Measurements from ENCODE around the gene HOXA10.

Gene HOXA10

GRCh38 chr7:27194686-27195379 lies 20.7 kb upstream of the HOXA10 start:
- Histone ChIP-seq H3K27ac (no peak overlapping the region), H4K20me1 (ENCODE audit: insufficient read depth) (no peaks in the 10 kb centered on the region), H3K36me3 (ENCODE audit: insufficient read depth) (no peaks in the 10 kb centered on the region), H3K79me2 (ENCODE audit: insufficient read depth, low read depth) (no peaks in the 10 kb centered on the region), H3K9ac (no peak overlapping the region), H3K4me3 (IDR thresholded peaks at IDR 0.05; ENCODE audit: insufficient read depth, low read depth, low read length) (no peak overlapping the region), H2AFZ (ENCODE audit: low read depth) (no peak overlapping the region), H3K27me3 (ENCODE audit: insufficient read depth, low read depth) (no peaks in the 10 kb centered on the region), H3K4me1 (ENCODE audit: low read depth, poor library complexity, severe bottlenecking) (peaks cover 3% of the 10 kb centered on the region), H3K4me2 (no peak overlapping the region)
- TF ChIP-seq CTCF (conservative IDR thresholded peaks at IDR 0.05; ENCODE audit: low read depth, low read length) = no peak

- H3K4me1 ChIP-seq (ENCODE audit: low read depth, poor library complexity, severe bottlenecking) = peaks cover 3% of the 10 kb centered on the region
- no peaks in the 10 kb centered on the region for H4K20me1 ChIP-seq (ENCODE audit: insufficient read depth)
- no peak overlapping the region for H3K9ac ChIP-seq
- no peak overlapping the region for H3K27ac ChIP-seq
- no peak overlapping the region for H2AFZ ChIP-seq (ENCODE audit: low read depth)
- no peak overlapping the region for H3K4me2 ChIP-seq
- no peaks in the 10 kb centered on the region for H3K27me3 ChIP-seq (ENCODE audit: insufficient read depth, low read depth)
- no peak for TF ChIP-seq CTCF (conservative IDR thresholded peaks at IDR 0.05; ENCODE audit: low read depth, low read length)
- H3K36me3 ChIP-seq (ENCODE audit: insufficient read depth) = no peaks in the 10 kb centered on the region
- no peaks in the 10 kb centered on the region for H3K79me2 ChIP-seq (ENCODE audit: insufficient read depth, low read depth)
- no peak overlapping the region for H3K4me3 ChIP-seq (IDR thresholded peaks at IDR 0.05; ENCODE audit: insufficient read depth, low read depth, low read length)
Measured at GRCh38 chr7:27194002-27194352, 19.9 kb upstream of the HOXA10 start.

GRCh38 chr7:27193335-27194001 lies 19.3 kb upstream of the HOXA10 start:
- Histone ChIP-seq H3K4me1 (ENCODE audit: low read depth, poor library complexity, severe bottlenecking) (peaks cover 3% of the 10 kb centered on the region), H4K20me1 (ENCODE audit: insufficient read depth) (no peaks in the 10 kb centered on the region), H3K4me3 (IDR thresholded peaks at IDR 0.05; ENCODE audit: insufficient read depth, low read depth, low read length) (no peak overlapping the region), H2AFZ (ENCODE audit: low read depth) (no peak overlapping the region), H3K36me3 (ENCODE audit: insufficient read depth) (no peaks in the 10 kb centered on the region), H3K4me2 (no peak overlapping the region), H3K9ac (no peak overlapping the region), H3K27ac (no peak overlapping the region), H3K27me3 (ENCODE audit: insufficient read depth, low read depth) (no peaks in the 10 kb centered on the region), H3K79me2 (ENCODE audit: insufficient read depth, low read depth) (no peaks in the 10 kb centered on the region)
- no peak for TF ChIP-seq CTCF (conservative IDR thresholded peaks at IDR 0.05; ENCODE audit: low read depth, low read length)

- Histone ChIP-seq H3K9ac (no peak overlapping the region), H4K20me1 (ENCODE audit: insufficient read depth) (no peaks in the 10 kb centered on the region), H3K36me3 (ENCODE audit: insufficient read depth) (no peaks in the 10 kb centered on the region), H2AFZ (ENCODE audit: low read depth) (no peak overlapping the region), H3K4me1 (ENCODE audit: low read depth, poor library complexity, severe bottlenecking) (peaks cover 6% of the 10 kb centered on the region), H3K27me3 (ENCODE audit: insufficient read depth, low read depth) (no peaks in the 10 kb centered on the region), H3K79me2 (ENCODE audit: insufficient read depth, low read depth) (no peaks in the 10 kb centered on the region), H3K4me3 (IDR thresholded peaks at IDR 0.05; ENCODE audit: insufficient read depth, low read depth, low read length) (no peak overlapping the region), H3K27ac (no peak overlapping the region), H3K4me2 (no peak overlapping the region)
- TF ChIP-seq CTCF (conservative IDR thresholded peaks at IDR 0.05; ENCODE audit: low read depth, low read length) = no peak
Measured at GRCh38 chr7:27192546-27193334, 18.6 kb upstream of the HOXA10 start.
